Measurements from ENCODE around the gene SLC4A1AP. TPM values are rescaled to one million over a fixed set of nuclear protein-coding genes. Genes with fewer than 3 reads are reported as not detected.
"Not testable (repeated sequence)": the region's sequence is repeated elsewhere in the genome, so short reads cannot be mapped to it uniquely, and the experiment has no call there.

The SLC4A1AP gene
- total and polyA plus RNA-seq, 2 donors from 2014 or later, result 19.1 to 20.9 TPM

DNA sequence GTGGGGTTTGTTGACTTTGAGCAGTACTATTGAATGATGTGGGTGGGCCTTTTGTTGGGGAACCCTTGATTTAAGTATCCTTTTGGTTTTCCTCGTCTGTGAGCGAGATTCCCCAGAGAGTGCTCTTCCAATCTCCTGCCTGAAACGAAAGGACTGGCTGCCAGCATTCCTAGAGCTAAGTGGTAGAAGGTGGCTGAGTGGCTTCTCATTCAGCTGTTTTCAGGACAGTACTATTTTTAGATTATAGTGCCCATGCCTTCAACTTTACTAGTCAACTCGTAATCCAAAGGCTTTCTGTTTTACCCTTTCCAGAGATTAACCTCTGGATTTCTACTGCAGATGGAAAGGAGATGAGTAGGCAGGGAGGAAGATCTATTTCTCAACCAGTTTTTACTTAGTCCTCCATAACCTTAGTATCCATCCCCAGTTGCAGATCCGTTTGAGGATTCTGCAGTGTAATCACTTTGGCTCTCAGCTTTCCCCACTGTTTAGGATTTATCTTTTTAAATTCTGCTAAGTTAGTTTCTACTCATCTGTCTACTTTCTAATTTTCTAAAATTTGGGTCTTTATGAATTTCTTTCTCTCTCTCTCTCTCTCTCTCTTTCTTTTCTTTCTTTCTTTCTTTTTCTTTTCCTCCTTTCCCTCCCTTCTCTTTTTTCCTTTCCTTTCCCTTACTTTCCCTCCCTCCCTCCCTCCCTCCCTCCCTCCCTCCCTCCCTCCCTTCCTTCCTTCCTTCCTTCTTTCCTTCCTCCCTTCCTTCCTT is 9.2 kb downstream of the SLC4A1AP start:
- Histone ChIP-seq H3K9ac (ENCODE audit: low read length in 3 of 3) (no peak overlapping the region), H3K36me3 (ENCODE audit: control insufficient read depth in 2 of 3, insufficient read depth in 3 of 3, low read length in 3 of 3) (peaks cover 6 to 42% (median 17%) of the 10 kb centered on the region in 3 donors), H3K27me3 (ENCODE audit: control insufficient read depth, insufficient read depth, low read length) (no peaks in the 10 kb centered on the region), H3K4me3 (ENCODE audit: low read length in 3 of 3) (no peak overlapping the region), H3K27ac (ENCODE audit: low read depth in 2 of 2, low read length in 2 of 2) (no peak overlapping the region), H3K4me1 (ENCODE audit: control insufficient read depth in 2 of 3, insufficient read depth in 2 of 3, low read depth in 1 of 3, low read length in 3 of 3) (no peaks in the 10 kb centered on the region), H3K9me3 (ENCODE audit: control insufficient read depth in 2 of 3, insufficient read depth in 1 of 3, low read length in 3 of 3) (no peaks in the 10 kb centered on the region)
- DNase-seq (no peak), FAIRE-seq (no peak)
- TF ChIP-seq, protein P1, sequence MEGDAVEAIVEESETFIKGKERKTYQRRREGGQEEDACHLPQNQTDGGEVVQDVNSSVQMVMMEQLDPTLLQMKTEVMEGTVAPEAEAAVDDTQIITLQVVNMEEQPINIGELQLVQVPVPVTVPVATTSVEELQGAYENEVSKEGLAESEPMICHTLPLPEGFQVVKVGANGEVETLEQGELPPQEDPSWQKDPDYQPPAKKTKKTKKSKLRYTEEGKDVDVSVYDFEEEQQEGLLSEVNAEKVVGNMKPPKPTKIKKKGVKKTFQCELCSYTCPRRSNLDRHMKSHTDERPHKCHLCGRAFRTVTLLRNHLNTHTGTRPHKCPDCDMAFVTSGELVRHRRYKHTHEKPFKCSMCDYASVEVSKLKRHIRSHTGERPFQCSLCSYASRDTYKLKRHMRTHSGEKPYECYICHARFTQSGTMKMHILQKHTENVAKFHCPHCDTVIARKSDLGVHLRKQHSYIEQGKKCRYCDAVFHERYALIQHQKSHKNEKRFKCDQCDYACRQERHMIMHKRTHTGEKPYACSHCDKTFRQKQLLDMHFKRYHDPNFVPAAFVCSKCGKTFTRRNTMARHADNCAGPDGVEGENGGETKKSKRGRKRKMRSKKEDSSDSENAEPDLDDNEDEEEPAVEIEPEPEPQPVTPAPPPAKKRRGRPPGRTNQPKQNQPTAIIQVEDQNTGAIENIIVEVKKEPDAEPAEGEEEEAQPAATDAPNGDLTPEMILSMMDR (IDR thresholded peaks at IDR 0.05; ENCODE audit: borderline replicate concordance, extremely low read depth, insufficient read depth), result no peak
- intact Hi-C loops (cut with DNase I), result no loop called here

DNA sequence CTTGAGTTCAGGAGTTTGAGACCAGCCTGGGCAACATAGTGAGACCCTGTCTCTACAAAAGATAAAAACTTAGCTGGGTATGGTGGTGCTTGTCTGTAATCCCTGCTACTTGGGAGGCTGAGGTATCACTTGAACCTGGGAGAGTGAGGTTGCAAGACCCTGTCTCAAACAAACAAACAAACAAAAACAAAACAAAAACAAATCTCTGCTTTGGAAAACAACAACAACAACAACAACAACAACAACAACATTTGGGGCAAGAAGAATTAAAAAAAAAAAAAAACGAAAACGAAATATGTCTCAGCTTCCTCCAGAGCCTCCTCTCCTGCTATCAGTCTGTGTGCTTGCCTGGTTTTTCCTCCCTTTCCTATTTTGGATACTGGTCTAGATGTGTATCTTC is 16.9 kb downstream of the SLC4A1AP start:
- intact Hi-C loops (cut with DNase I), result no loop called here
- Histone ChIP-seq H3K4me3 (ENCODE audit: low read length in 3 of 3) (no peak overlapping the region), H3K27ac (ENCODE audit: low read depth in 2 of 2, low read length in 2 of 2) (no peak overlapping the region), H3K36me3 (ENCODE audit: control insufficient read depth in 2 of 3, insufficient read depth in 3 of 3, low read length in 3 of 3) (peaks cover 2 to 30% (median 17%) of the 10 kb centered on the region in 3 donors), H3K9me3 (ENCODE audit: control insufficient read depth in 2 of 3, insufficient read depth in 1 of 3, low read length in 3 of 3) (no peaks in the 10 kb centered on the region), H3K27me3 (ENCODE audit: control insufficient read depth, insufficient read depth, low read length) (no peaks in the 10 kb centered on the region), H3K9ac (ENCODE audit: low read length in 3 of 3) (no peak overlapping the region), H3K4me1 (ENCODE audit: control insufficient read depth in 2 of 3, insufficient read depth in 2 of 3, low read depth in 1 of 3, low read length in 3 of 3) (no peaks in the 10 kb centered on the region)
- DNase-seq (no peak), FAIRE-seq (no peak)
- TF ChIP-seq, protein P1 (IDR thresholded peaks at IDR 0.05; ENCODE audit: borderline replicate concordance, extremely low read depth, insufficient read depth), result no peak

DNA sequence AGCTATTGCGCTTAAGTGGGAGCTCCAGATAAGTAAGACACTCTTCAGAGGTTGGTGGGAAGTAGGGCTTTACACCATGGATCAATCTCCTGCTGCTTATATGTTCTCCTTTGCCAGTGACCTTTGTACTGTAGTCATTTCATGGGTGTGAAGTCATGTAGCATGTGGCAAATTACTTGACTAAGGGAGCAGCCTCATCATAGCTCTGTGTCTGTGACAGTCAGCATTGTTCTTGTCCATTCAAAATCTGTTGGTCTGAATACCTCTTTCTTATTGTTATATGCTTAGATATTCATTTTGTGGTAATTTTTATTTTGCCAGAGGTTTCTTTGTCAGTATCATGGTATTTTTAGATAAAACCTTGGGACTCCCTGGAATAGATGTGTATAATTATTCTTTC is 18.2 kb downstream of the SLC4A1AP start:
- DNase-seq (no peak), FAIRE-seq (no peak)
- H3K27me3 ChIP-seq (ENCODE audit: control insufficient read depth, insufficient read depth, low read length), result no peaks in the 10 kb centered on the region
- intact Hi-C loops (cut with DNase I), result no loop called here
- TF ChIP-seq, protein P1 (IDR thresholded peaks at IDR 0.05; ENCODE audit: borderline replicate concordance, extremely low read depth, insufficient read depth), result no peak
- no peak overlapping the region for H3K4me3 ChIP-seq (ENCODE audit: low read length in 3 of 3)
- peaks cover 2 to 30% (median 15%) of the 10 kb centered on the region in 3 donors for H3K36me3 ChIP-seq (ENCODE audit: control insufficient read depth in 2 of 3, insufficient read depth in 3 of 3, low read length in 3 of 3)
- no peak overlapping the region for H3K9ac ChIP-seq (ENCODE audit: low read length in 3 of 3)
- H3K4me1 ChIP-seq (ENCODE audit: control insufficient read depth in 2 of 3, insufficient read depth in 2 of 3, low read depth in 1 of 3, low read length in 3 of 3), result no peaks in the 10 kb centered on the region
- H3K9me3 ChIP-seq (ENCODE audit: control insufficient read depth in 2 of 3, insufficient read depth in 1 of 3, low read length in 3 of 3), result no peaks in the 10 kb centered on the region
- H3K27ac ChIP-seq (ENCODE audit: low read depth in 2 of 2, low read length in 2 of 2), result no peak overlapping the region

DNA sequence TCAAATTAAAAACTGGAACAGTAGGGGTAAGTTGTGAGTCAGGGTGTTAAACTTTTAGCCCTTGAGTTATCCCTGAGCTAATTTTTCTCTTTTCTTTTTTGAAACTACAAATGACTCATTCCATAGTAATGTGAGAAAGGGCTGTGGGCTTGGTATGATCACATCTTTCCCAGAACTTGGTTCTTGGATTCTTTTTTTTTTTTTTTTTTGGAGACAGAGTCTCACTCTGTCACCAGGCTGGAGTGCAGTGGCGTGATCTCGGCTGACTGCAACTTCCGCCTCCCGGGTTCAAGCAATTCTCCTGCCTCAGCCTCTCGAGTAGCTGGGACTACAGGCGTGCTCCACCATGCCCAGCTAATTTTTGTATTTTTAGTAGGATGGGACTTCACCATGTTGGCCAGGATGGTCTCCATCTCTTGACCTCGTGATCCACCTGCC is 18.7 kb downstream of the SLC4A1AP start:
- intact Hi-C loops (cut with DNase I); H3K4me3 ChIP-seq (ENCODE audit: low read length in 3 of 3); H3K27ac ChIP-seq (ENCODE audit: low read depth in 2 of 2, low read length in 2 of 2); FAIRE-seq; H3K4me1 ChIP-seq (ENCODE audit: control insufficient read depth in 2 of 3, insufficient read depth in 2 of 3, low read depth in 1 of 3, low read length in 3 of 3); H3K9ac ChIP-seq (ENCODE audit: low read length in 3 of 3); H3K9me3 ChIP-seq (ENCODE audit: control insufficient read depth in 2 of 3, insufficient read depth in 1 of 3, low read length in 3 of 3); H3K27me3 ChIP-seq (ENCODE audit: control insufficient read depth, insufficient read depth, low read length): not testable (repeated sequence)
- H3K36me3 ChIP-seq (ENCODE audit: control insufficient read depth in 2 of 3, insufficient read depth in 3 of 3, low read length in 3 of 3), result peaks cover 1 to 27% (median 15%) of the 10 kb centered on the region in 3 donors
- DNase-seq, result peak in 1 of 5 donors; percentile 70
